ENCODE data around the gene IQGAP3.
A peak's percentile ranks its signal among the peaks of the same experiment; 100 is the strongest.

IQGAP3 gene

GRCh38 chr1:156494309-156494895, 78.0 kb downstream of the IQGAP3 start:
- no peak for DNase-seq

- DNase-seq, result no peak
These were observed 78.6 kb downstream of the IQGAP3 start for GRCh38 chr1:156493742-156494141.

GRCh38 chr1:156493154-156493631, 79.2 kb downstream of the IQGAP3 start:
- peak in 1 of 3 donors; percentile 17 for DNase-seq

GRCh38 chr1:156492591-156493080, 79.7 kb downstream of the IQGAP3 start:
- DNase-seq, result peak; percentile 60 to 80 (median 79)

GRCh38 chr1:156492013-156492590, 80.3 kb downstream of the IQGAP3 start:
- no peak for DNase-seq

GRCh38 chr1:156491151-156491949, 81.0 kb downstream of the IQGAP3 start:
- peak; percentile 78 to 89 (median 86) for DNase-seq

GRCh38 chr1:156490401-156491032, 81.8 kb downstream of the IQGAP3 start:
- DNase-seq, result peak; percentile 42 to 59 (median 43)

GRCh38 chr1:156489935-156490293, 82.5 kb downstream of the IQGAP3 start:
- no peak for DNase-seq

GRCh38 chr1:156489166-156489934, 83.0 kb downstream of the IQGAP3 start:
- peak; percentile 47 to 72 (median 47) for DNase-seq

GRCh38 chr1:156488566-156489165, 83.7 kb downstream of the IQGAP3 start:
- no peak for DNase-seq

- DNase-seq, result peak; percentile 83 to 90 (median 87)
These were observed 84.5 kb downstream of the IQGAP3 start for GRCh38 chr1:156487862-156488261.

GRCh38 chr1:156486421-156487344, 85.7 kb downstream of the IQGAP3 start:
- no peak for DNase-seq

- no peak for DNase-seq
These were observed 86.4 kb downstream of the IQGAP3 start for GRCh38 chr1:156485984-156486383.

- DNase-seq, result no peak
These were observed 87.8 kb downstream of the IQGAP3 start for GRCh38 chr1:156484480-156485058.

- no peak for DNase-seq
These were observed 89.0 kb downstream of the IQGAP3 start for GRCh38 chr1:156483397-156483796.

GRCh38 chr1:156482276-156482675, 90.1 kb downstream of the IQGAP3 start:
- no peak for DNase-seq

- DNase-seq, result no peak
These were observed 90.8 kb downstream of the IQGAP3 start for GRCh38 chr1:156481527-156481926.

GRCh38 chr1:156480411-156481192, 91.8 kb downstream of the IQGAP3 start:
- peak; percentile 78 to 90 (median 82) for DNase-seq

GRCh38 chr1:156480016-156480370, 92.4 kb downstream of the IQGAP3 start:
- peak; percentile 64 to 76 (median 70) for DNase-seq

Data from suppressor macrophage treated with lipopolysaccharide for 1 hour (primary cell).